CD14-positive monocyte (primary cell): ENCODE results near the gene KCNK1. TPM values are rescaled to one million over a fixed set of nuclear protein-coding genes. Genes with fewer than 3 reads are reported as not detected.

Source experiments
- DNase-seq, 3 donors: peaks; one replicate each; pipeline ENCODE4 v3.0.0-alpha.2; 2011 to 2022
- H2AFZ ChIP-seq: 2 replicates; pipeline ENCODE4 v1.6.0; 2012; ENCODE audit warnings: mild to moderate bottlenecking, low read depth, low read length, inconsistent platforms; ENCODE audit not compliant: insufficient read depth, poor library complexity, severe bottlenecking
- H3K27ac ChIP-seq, 2 donors: 1 replicate in 1 of 2; 2 replicates in 1 of 2; pipeline ENCODE4 v1.5.1; 2012 to 2013; ENCODE audit warnings: low read length in 2 of 2, control low read depth in 1 of 2, inconsistent platforms in 1 of 2, low read depth in 1 of 2, mild to moderate bottlenecking in 1 of 2
- H3K27me3 ChIP-seq, 2 donors: one replicate each; pipeline versions ENCODE4 v1.6.0 to v1.6.1; 2011 to 2013; ENCODE audit warnings: low read length in 2 of 2; ENCODE audit not compliant: control insufficient read depth in 2 of 2, insufficient read depth in 2 of 2
- H3K36me3 ChIP-seq, 2 donors: replicated peaks in 1 of 2; 1 replicate in 1 of 2; 2 replicates in 1 of 2; pipeline versions ENCODE4 v1.5.1 to v1.6.1; 2012 to 2013; ENCODE audit warnings: low read length in 2 of 2, control low read depth in 1 of 2, inconsistent platforms in 1 of 2, mild to moderate bottlenecking in 1 of 2; ENCODE audit not compliant: insufficient read depth in 2 of 2, control insufficient read depth in 1 of 2
- H3K4me1 ChIP-seq, 2 donors: 1 replicate in 1 of 2; 2 replicates in 1 of 2; pipeline versions ENCODE4 v1.5.1 to v1.6.1; 2012 to 2013; ENCODE audit warnings: low read length in 2 of 2, control low read depth in 1 of 2, inconsistent platforms in 1 of 2, mild to moderate bottlenecking in 1 of 2, moderate library complexity in 1 of 2; ENCODE audit not compliant: insufficient read depth in 2 of 2, control insufficient read depth in 1 of 2
- H3K4me2 ChIP-seq: replicated peaks from 2 replicates; pipeline ENCODE3; 2012; ENCODE audit warnings: low read length, moderate library complexity, mild to moderate bottlenecking; ENCODE audit not compliant: poor library complexity, severe bottlenecking; ENCODE audit errors: extremely low read depth
- H3K4me3 ChIP-seq, 3 experiments: fragments of 200-600 bp in 1 of 3; sonication (generic) in 1 of 3; replicated peaks in 1 of 3; 1 replicate in 2 of 3; 2 replicates in 1 of 3; pipeline ENCODE4 v1.5.1; 2011 to 2013; ENCODE audit warnings: low read length in 3 of 3, mild to moderate bottlenecking in 3 of 3, control low read depth in 2 of 3, low read depth in 2 of 3, inconsistent platforms in 1 of 3, moderate library complexity in 1 of 3
- H3K79me2 ChIP-seq: 2 replicates; pipeline ENCODE4 v1.6.0; 2012; ENCODE audit warnings: mild to moderate bottlenecking, control low read depth, inconsistent platforms, low read length, moderate library complexity; ENCODE audit not compliant: insufficient read depth
- H3K9ac ChIP-seq: 2 replicates; pipeline ENCODE4 v1.6.0; 2017; ENCODE audit warnings: low read length, mild to moderate bottlenecking; ENCODE audit not compliant: insufficient read depth, poor library complexity, severe bottlenecking
- H3K9me3 ChIP-seq, 2 donors: replicated peaks in 1 of 2; 1 replicate in 1 of 2; 2 replicates in 1 of 2; pipeline versions ENCODE4 v1.5.1 to v1.6.1; 2012 to 2013; ENCODE audit warnings: low read length in 2 of 2, control low read depth in 1 of 2; ENCODE audit not compliant: control insufficient read depth in 1 of 2, insufficient read depth in 1 of 2
- H4K20me1 ChIP-seq: 2 replicates; pipeline ENCODE4 v1.6.0; 2012; ENCODE audit warnings: mild to moderate bottlenecking, low read length, control low read depth, moderate library complexity; ENCODE audit not compliant: insufficient read depth
- H3K27ac Mint-ChIP-seq, 7 donors: one replicate each; pipeline ENCODE4 v1.8.0; 2020; ENCODE audit warnings: mild to moderate bottlenecking in 7 of 7, mixed read lengths in 7 of 7, moderate library complexity in 6 of 7, inconsistent platforms in 2 of 7
- H3K27me3 Mint-ChIP-seq, 3 donors: one replicate each; pipeline ENCODE4 v1.8.0; 2021 to 2022; ENCODE audit warnings: low read depth in 3 of 3, mild to moderate bottlenecking in 3 of 3, mixed read lengths in 3 of 3, moderate library complexity in 3 of 3, inconsistent platforms in 1 of 3
- H3K36me3 Mint-ChIP-seq, 2 donors: one replicate each; pipeline ENCODE4 v1.8.0; 2020; ENCODE audit warnings: mixed read lengths in 2 of 2, inconsistent platforms in 1 of 2, mild to moderate bottlenecking in 1 of 2
- H3K4me1 Mint-ChIP-seq: one replicate; pipeline ENCODE4 v1.8.0; 2020; ENCODE audit warnings: mild to moderate bottlenecking, mixed read lengths
- H3K4me3 Mint-ChIP-seq, 2 donors: one replicate each; pipeline ENCODE4 v1.8.0; 2020; ENCODE audit warnings: mild to moderate bottlenecking in 2 of 2, mixed read lengths in 2 of 2, moderate library complexity in 1 of 2
- H3K9me3 Mint-ChIP-seq, 7 donors: one replicate each; pipeline ENCODE4 v1.8.0; 2020 to 2022; ENCODE audit warnings: mixed read lengths in 7 of 7, mild to moderate bottlenecking in 6 of 7, moderate library complexity in 6 of 7, inconsistent platforms in 2 of 7
- WGBS: methylation state at CpG from one replicate; pipeline ENCODE4 v1.1.5; 2013; ENCODE audit warnings: missing lambda C conversion rate; ENCODE audit not compliant: insufficient coverage; 5-methylcytosine and 5-hydroxymethylcytosine counted together
- intact Hi-C, 2 donors: fragments of 100-400 bp; cut with micrococcal nuclease; formaldehyde crosslinking; loops; one replicate each; pipeline versions ENCODE4 v1.15.0 to v1.15.1; 2023
- polyA plus RNA-seq, 3 donors: library from polyadenylated mRNA; depleted of rRNA in 1 of 3; unstranded in 2 of 3; stranded (reverse) in 1 of 3; fragments of 300-500 nt in 2 of 3; fragments of >200 nt in 1 of 3; fragmentation: Illumina TruSeq in 2 of 3; gene quantifications; 1 replicate in 2 of 3; 2 replicates in 1 of 3; pipeline ENCODE4 v1.2.3, GENCODE V29; 2012 to 2021
- TF ChIP-seq, protein P1 (sequence below): fragments of 200-600 bp; IDR thresholded peaks from one replicate; pipeline ENCODE4 v1.8.0; 2022; ENCODE audit warnings: antibody characterized with exemption, mild to moderate bottlenecking

Gene KCNK1
- polyA plus RNA-seq, 3 donors: not detected

DNA sequence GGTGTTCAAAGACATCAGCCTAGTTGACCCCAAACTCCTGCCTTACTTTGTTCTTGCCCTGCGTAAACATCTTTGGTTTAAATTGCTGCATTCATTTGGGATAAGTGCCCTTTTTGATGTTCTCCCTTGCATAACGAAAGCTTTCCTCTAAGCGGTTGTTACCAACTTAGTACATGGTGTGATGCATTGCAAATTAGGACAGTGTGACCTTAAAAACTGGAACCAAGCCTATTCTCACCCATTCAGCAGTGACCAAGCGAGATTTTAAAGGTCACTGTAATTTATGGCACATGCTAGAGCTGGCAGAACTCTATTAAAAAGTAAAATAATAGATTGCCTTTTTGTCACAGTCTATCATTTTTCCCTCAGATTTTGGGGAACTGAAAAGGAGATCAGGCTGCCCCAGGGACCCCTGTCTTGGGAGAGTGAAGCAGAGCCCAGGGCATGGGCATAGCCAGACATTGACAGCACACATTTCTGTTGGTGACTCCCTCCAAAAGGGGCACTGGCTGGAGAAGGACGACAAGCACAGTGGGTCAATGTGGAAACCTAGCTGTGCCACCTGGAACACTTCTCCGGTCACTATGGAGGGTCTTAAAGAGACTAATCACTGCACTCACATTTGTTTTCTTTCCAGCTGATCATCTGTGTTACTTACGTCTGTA lies 63.9 kb downstream of the KCNK1 start:
- Histone ChIP-seq H3K27me3 (no peaks in the 10 kb centered on the region), H2AFZ (no peak overlapping the region), H3K4me2 (no peak overlapping the region), H3K79me2 (no peaks in the 10 kb centered on the region), H3K4me1 (no peaks in the 10 kb centered on the region), H3K4me3 (no peak overlapping the region), H3K36me3 (no peaks in the 10 kb centered on the region), H3K9ac (no peak overlapping the region), H4K20me1 (no peaks in the 10 kb centered on the region), H3K27ac (no peak overlapping the region), H3K9me3 (peaks cover 0 to 3% of the 10 kb centered on the region in 2 donors)
- 88% methylated on average over 1 of the region's 7 CpGs for WGBS
- Mint-ChIP-seq H3K27ac (no peak overlapping the region), H3K27me3 (no peaks in the 10 kb centered on the region), H3K36me3 (no peaks in the 10 kb centered on the region), H3K4me3 (no peak overlapping the region), H3K9me3 (peaks cover 0 to 5% (median 1%) of the 10 kb centered on the region in 7 donors), H3K4me1 (no peaks in the 10 kb centered on the region)
- TF ChIP-seq, protein P1, sequence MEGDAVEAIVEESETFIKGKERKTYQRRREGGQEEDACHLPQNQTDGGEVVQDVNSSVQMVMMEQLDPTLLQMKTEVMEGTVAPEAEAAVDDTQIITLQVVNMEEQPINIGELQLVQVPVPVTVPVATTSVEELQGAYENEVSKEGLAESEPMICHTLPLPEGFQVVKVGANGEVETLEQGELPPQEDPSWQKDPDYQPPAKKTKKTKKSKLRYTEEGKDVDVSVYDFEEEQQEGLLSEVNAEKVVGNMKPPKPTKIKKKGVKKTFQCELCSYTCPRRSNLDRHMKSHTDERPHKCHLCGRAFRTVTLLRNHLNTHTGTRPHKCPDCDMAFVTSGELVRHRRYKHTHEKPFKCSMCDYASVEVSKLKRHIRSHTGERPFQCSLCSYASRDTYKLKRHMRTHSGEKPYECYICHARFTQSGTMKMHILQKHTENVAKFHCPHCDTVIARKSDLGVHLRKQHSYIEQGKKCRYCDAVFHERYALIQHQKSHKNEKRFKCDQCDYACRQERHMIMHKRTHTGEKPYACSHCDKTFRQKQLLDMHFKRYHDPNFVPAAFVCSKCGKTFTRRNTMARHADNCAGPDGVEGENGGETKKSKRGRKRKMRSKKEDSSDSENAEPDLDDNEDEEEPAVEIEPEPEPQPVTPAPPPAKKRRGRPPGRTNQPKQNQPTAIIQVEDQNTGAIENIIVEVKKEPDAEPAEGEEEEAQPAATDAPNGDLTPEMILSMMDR: no peak
- no peak for DNase-seq
- intact Hi-C loops: no loop called here

DNA sequence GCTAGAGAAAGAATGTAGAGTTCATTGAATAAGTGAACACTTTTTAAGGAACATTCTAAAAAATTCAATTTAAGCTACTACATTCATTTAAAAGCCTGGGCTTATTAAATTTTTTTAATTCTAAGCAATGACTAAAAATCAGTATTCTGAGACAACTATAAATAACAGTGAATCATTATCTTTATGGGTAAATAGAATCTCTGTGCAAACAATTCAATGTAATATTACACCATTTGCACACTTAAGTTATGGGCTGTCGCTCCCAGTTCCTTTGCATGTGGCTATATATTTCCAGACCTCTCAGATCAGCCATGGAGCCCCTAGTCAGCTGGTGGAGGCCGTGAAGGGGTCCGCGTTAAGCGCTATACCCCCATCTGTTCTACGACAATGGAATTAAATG lies 65.1 kb downstream of the KCNK1 start:
- Histone ChIP-seq H3K4me1 (no peaks in the 10 kb centered on the region), H3K27ac (no peak overlapping the region), H3K79me2 (no peaks in the 10 kb centered on the region), H2AFZ (no peak overlapping the region), H3K9me3 (peaks cover 0 to 3% of the 10 kb centered on the region in 2 donors), H3K36me3 (no peaks in the 10 kb centered on the region), H4K20me1 (no peaks in the 10 kb centered on the region), H3K27me3 (no peaks in the 10 kb centered on the region), H3K9ac (no peak overlapping the region), H3K4me3 (no peak overlapping the region), H3K4me2 (no peak overlapping the region)
- no peak for DNase-seq
- H3K9me3 Mint-ChIP-seq: peaks cover 0 to 5% (median 1%) of the 10 kb centered on the region in 7 donors
- intact Hi-C loops: no loop called here
- no peak overlapping the region for H3K4me3 Mint-ChIP-seq
- no CpG with 5 or more reads among the region's 6 CpGs for WGBS
- TF ChIP-seq, protein P1: no peak
- H3K4me1 Mint-ChIP-seq: no peaks in the 10 kb centered on the region
- H3K36me3 Mint-ChIP-seq: no peaks in the 10 kb centered on the region
- H3K27ac Mint-ChIP-seq: no peak overlapping the region
- no peaks in the 10 kb centered on the region for H3K27me3 Mint-ChIP-seq
